GM18526 (cell line): ENCODE measurements around the gene FAM124B.

Experiments
- POLR2A ChIP-seq: IDR thresholded peaks from 3 replicates; pipeline ENCODE4 v1.6.1; 2011; ENCODE audit not compliant: insufficient read length; ENCODE audit errors: extremely low read depth

FAM124B gene

DNA sequence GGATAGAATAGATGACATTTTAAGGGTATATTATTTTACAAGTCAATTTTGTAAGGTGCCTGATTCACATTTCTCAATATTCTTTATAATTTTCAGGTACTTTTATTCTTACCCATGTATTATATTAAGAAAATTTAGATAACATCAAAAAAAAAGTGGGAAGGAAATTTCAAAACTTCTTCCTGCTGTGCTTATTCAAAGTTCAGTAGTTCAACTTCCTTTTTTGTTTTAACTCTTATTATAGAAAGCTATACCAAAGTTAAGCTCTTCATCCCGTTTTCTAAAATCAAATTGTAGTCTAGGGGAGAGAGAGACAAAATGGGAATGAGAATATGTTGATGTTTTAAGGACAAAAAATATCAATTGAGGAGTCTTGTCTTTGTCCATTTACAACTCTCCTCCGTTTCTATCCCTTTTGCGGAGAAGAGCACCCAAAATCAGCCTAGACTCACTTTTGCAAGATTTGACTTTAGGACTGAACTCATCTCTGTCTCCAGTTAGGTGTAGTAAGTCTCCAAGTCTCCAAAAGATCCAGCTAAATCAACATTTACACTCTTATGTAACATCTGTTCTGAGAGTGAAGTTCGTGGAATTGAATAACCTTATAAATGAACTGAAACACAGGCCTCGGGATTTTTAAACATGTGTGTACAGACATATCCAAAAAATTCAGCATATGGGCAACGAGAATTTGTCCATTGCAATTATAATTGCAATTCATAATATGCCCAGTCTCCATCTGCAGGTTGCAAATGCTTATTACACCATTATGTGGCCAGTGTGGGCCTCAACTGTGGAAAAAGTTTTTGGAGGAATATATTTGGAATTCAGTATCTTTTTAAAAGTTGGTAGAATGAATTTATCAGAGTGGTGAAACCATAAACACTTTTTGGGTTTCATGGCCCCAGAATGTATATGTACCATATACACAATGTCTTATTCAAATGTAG lies 23.9 kb downstream of the FAM124B start:
- no peak for TF ChIP-seq POLR2A

DNA sequence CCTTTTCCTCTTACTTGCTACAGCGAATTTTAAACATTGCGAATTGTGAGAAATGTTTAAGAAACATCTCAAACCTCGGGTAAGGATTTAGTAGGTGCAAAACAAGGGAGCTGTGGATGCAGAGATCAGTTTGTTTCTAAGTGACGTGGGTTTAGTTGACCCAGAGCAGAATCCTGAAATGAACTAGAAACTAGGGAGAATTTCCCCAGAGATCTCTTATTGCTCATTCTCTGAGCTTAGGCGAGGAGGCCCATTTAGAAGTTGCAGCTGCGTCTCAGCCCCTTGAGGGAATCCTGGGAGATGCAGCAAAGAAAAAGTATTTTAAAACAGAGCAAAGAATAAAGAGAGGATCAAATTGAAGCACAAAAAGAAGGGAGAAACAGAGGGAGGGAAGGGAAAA lies 29.3 kb downstream of the FAM124B start:
- TF ChIP-seq POLR2A: no peak

DNA sequence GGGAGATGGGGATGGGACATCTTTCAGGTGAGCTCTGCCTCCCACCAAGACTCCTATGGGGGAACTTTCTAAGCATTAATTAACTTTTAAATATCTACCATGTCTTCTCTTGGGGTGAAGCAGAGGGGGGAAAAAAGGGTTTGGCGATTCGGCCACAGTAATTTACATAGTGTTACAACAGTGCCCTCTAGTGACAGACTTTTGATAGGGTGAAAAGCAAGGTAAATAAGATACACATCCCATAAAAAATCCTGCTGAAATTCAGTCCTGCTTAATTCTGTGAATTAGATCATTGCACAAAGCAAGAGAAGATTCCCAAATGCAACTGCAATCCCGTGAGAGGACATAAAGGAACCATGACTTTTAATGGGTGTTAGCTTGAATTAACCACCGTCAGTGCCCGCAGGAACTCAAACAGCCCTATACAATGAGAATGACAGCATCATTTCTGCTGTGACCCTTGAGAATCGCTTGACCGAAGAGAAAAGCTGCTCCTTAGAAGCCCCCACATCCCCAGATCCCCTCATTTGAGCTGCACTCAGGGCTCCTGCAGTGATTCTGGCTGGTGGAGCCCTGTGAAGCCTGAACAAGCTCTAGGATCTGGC lies 32.8 kb downstream of the FAM124B start:
- TF ChIP-seq POLR2A: no peak

DNA sequence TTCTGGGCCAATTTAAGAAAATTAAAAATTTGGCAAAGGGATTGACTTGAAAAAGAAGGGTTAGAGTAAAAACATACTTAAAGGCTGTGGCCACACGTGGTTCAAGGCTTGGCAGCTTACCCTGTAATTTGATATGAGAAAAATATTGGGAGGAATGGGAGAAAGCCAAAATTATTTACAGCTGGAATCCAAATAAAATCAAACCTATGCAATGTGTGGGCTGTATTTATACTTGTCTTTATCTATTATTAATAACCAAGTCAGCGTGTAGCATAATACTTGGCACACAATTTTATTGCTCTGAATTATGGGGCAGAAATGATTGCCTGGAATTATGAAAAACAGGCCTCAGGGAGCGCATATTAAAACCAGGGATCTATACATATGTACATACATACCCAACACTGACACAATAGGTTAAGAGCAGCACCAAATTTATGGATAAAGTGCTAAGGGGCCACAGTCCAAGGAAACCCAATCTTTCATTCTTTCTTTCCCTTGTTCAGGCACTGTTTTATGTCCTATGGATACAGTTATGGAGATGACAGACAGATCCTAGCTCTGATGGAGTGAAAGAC lies 35.6 kb downstream of the FAM124B start:
- TF ChIP-seq POLR2A: no peak

DNA sequence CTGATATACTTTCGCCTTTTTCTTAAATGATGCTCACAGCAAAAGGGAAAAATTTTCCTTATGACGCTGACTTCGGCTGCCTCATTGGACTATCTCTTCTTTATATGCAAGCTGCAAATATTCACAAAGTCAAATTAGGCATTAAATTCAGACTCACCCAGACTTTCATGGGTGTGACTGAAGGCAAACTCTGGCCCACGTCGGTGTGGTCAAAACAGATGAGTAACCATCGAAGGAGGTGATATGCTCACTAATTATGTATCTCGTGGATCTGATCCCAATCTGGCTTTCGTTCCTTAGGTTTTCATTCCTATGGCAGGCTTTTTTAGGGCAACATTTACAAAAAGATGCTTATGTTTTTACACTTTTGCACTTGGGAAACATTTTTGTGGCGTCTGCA lies 36.6 kb downstream of the FAM124B start:
- TF ChIP-seq POLR2A: no peak

DNA sequence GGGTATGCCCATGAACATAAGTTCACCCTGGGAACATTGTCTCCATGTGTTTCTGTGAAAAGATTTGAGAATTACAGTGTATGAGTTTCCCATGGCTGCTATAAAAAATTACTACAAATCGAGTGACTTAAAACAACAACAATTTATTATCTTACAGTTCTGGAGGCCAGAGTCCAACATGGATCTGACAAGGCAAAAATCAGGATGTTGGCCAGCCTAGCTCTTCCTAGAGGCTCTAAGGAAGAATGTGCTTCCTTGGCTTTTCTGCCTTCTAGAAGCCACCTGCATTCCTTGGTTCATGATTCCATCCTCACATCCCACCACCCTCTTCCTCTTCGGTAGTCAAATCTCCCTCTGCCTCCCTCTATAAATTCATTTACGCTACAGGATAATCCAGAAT lies 38.6 kb downstream of the FAM124B start:
- TF ChIP-seq POLR2A: no peak

DNA sequence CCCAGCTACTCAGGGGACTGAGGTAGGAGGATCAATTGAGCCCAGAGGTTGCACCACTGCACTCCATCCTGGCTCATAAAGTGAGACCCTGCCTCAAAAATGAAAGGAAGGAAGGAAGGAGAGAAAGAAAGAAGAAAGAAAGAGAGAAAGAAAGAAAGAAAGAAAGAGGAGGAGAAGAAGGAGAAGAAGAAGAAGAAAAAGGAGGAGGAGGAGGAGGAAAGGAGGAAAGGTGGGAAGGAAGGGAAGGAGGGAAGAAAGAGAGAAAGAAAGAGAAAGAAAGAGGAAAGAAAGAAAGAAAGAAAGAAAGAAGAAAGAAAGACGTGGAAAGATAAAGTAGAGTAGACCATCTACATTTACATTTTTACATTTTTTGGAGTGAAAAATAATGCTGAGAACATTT lies 39.8 kb downstream of the FAM124B start:
- TF ChIP-seq POLR2A: no peak

DNA sequence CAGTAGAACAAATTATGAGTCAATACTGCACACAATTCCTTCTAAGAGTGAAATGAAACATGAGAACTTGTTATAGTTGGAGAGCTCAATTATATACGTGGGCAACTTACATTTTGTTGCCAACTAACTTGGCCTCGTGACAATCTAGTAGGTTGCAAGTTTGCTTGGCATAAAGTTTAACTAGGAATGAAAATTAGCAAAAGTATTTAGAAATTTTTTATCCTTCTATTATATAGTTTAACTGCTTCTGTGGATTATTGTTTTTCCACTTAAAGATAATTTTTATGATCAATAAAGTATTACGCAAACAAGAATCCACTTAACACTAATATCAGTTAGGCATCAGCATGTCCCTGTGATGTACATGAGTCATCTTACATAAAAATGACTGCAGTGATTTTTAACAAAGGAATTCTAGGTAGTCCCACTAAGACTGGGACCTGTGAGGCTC lies 41.1 kb downstream of the FAM124B start:
- no peak for TF ChIP-seq POLR2A

DNA sequence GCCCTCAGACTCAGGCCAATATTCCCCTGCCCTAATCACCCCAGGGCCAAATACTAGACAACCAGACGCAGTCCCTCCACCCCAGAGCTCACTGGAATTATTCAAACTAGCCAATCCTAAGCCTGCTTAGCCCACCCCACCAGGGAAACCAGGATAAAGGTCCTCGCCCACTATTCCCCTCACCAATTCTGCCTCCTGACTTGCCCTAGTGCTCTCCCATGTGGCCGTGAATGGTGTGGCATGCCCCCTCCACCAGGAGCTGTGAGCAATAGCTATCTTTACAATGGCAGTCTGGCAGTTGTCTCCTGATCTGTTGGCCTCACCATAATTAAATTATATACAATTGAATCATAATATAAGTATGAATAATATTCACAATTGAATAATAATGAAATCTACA lies 42.3 kb downstream of the FAM124B start:
- no peak for TF ChIP-seq POLR2A

DNA sequence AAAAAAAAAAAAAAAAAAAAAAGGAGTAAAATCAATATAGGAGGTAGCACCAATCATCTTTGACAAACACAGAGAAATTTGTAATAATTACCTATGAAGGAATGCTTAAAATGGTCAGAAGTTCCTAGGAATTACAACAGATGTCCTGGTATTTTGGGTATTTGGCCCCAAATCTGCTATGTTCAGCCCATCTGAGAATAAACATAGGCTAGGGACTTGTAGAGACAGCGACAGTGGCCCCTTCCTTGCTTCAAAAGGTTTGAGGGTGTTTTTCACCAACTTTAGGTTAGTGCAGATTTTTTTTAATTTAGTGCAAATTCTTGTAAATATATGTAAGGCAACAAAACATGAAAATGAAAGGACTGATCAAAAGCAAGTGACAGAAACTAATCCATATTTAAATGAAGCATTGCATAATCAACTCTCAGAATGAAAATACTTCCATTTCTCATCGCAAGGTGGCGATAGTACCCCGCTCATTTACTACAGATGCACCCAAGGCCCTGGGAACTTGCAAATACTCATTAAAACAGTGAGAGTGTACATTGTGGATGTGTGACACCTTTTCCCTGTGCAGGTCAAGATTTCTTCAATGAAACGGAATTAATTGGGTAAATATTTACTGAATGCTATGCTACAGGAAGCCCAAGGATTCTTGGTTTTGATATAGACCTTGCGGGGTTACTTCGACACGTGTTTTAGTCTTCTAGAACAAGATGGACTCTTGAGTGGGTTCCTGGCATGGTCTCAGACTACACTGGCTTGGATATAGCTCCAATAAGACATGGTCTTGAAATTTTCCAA lies 44.6 kb downstream of the FAM124B start:
- no peak for TF ChIP-seq POLR2A

DNA sequence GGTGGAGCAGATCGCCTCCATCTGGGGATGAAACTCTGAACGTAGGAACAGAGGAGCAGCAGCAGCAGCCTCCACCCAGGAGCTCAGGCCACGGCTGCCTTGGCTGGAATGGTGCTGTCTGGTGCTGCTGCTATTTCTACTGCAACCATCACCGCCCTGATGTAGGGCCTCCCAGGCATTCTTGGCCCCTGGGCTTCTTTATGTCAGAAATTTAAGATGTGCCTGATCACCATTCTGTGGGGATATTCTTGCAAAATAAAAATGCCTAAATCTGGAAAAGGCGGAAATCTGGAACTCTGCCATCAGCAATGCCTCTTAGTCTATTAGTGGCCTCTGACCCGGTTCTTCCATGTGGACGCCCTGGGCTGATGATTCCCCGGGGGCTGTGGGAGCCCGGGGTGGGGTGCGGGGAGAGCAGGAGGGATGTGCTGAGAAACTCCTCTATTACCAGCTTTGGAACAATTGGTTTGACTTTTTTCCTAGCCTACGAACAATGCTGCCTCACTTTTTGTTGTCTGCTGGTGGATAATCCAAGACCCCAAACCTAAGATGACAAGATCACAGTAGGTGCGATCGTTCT lies 47.2 kb downstream of the FAM124B start:
- TF ChIP-seq POLR2A: no peak

DNA sequence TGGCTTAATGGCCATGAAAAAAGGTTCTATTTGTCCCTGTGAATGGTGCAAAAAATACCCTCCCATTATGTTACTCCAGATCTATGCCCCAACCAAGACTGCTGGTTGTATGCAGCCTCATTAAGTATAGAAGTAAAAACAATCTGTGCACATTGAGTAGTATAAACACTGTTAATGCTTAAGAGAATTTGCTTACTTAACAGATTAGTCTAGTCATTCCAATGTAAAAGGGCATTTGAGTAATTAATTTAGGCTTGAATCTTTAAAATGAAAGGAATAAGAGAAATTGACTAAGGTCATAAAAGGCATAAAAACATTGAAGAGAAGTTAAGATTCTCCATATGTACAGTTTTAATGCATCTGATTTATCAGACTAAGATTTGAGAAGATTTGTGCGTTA lies 51.2 kb downstream of the FAM124B start:
- TF ChIP-seq POLR2A: no peak

DNA sequence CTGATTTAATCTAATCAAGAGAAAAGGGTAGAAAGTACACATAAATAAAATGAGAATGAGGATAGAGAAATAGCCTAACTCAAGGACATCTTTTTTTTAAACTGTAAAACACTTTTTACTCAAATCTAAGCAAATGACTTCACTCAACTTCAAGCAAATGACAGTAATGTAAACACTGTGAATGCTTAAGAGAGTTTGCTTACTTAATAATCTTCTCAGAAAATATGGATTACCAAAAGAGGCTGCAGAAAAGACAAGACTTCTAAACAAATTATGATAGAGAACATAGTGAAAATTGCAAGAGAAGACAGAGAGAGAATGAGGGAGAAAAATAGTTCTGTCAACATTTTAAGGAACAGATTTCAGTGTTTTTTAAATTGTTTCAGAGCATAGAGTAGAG lies 52.5 kb downstream of the FAM124B start:
- TF ChIP-seq POLR2A: no peak

DNA sequence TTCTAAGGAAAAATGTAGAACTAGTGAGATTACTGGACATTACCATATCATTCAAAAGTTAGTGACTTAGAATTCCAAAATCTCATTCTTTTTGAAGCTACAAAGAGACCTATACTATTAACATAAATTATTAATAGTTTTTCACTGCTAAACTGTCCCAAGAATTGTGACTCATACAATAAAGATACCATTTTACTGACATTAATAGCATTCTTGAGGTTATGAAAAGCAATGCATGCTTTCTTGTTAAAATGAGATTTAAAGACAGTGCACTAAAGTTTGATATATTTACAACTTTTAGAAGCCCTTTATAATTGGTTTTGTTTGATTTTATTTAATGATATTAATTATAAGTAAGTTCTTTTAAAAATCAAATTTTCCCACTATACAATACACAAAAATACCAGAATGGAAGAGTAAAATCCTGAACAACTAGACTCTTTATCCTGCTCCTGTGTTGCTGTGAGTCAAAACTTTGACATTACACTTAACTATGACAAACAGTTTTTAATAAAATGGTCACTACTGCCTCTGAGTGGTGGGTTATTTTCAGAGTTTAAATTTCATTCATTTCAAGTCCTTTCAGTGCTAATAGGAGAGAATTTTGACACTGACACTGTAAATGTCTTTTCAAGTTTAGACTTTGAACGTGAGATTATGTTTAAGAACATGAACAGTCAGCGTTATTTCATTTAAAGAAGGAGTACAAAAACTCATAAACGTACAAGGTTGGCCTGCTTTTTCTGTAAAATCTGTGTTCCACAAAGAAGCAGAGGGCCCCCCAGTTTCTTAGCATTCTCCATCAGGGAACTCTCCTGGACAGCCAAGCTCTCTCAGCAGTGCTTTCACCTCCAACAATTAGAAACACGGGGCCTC lies 54.5 kb downstream of the FAM124B start:
- no peak for TF ChIP-seq POLR2A
